OCI-LY7 (cell line): Measurements from ENCODE around the gene CLNS1A. TPM values are rescaled to one million over a fixed set of nuclear protein-coding genes. Genes with fewer than 3 reads are reported as not detected.

Experiments used
- BruUV-seq: library from RNA; stranded (reverse); fragments of 400-500 nt; replicated peaks from 2 replicates; lab custom pipeline; 2021; lab: Mats Ljungman, UMichigan
- CTCF ChIA-PET: fragments of 300-600 bp; sonication (Branson Sonifier 250); formaldehyde crosslinking; loops from one replicate; lab custom pipeline; 2022; ENCODE audit warnings: antibody characterized with exemption; ENCODE audit not compliant: unreplicated experiment; lab: Charles Lee
- POLR2A ChIA-PET: fragments of 300-600 bp; sonication (Branson Sonifier 250); formaldehyde crosslinking; loops from one replicate; lab custom pipeline; 2022; ENCODE audit warnings: antibody characterized with exemption; lab: Charles Lee
- DNase-seq: peaks from one replicate; pipeline ENCODE4 v3.0.0-alpha.2; 2015; ENCODE audit warnings: low spot score
- H2AFZ ChIP-seq: fragments of 200-600 bp; sonication (generic), shearing (Covaris generic); 2 replicates; pipeline ENCODE4 v1.6.1; 2014; ENCODE audit warnings: mild to moderate bottlenecking, antibody characterized with exemption, low read length, moderate library complexity
- H3K27ac ChIP-seq: fragments of 200-600 bp; sonication (generic); 2 replicates; pipeline ENCODE4 v1.5.1; 2014; ENCODE audit warnings: mixed run types, low read depth, mild to moderate bottlenecking, moderate library complexity, low read length, inconsistent platforms; ENCODE audit not compliant: poor library complexity, severe bottlenecking
- H3K36me3 ChIP-seq: fragments of 200-600 bp; sonication (generic); 2 replicates; pipeline ENCODE4 v1.6.1; 2014; ENCODE audit warnings: mild to moderate bottlenecking, antibody characterized with exemption, low read length, moderate library complexity, mixed read lengths; ENCODE audit not compliant: insufficient read depth
- H3K4me1 ChIP-seq: fragments of 200-600 bp; sonication (generic); 2 replicates; pipeline ENCODE4 v1.5.1; 2014; ENCODE audit warnings: mild to moderate bottlenecking, low read length; ENCODE audit not compliant: insufficient read depth, poor library complexity, severe bottlenecking
- H3K4me2 ChIP-seq: fragments of 200-600 bp; sonication (generic); 2 replicates; pipeline ENCODE4 v1.6.1; 2014; ENCODE audit warnings: mild to moderate bottlenecking, low read length
- H3K4me3 ChIP-seq: fragments of 200-600 bp; sonication (generic); 2 replicates; pipeline ENCODE4 v1.5.1; 2014; ENCODE audit warnings: mild to moderate bottlenecking, low read depth, low read length; ENCODE audit not compliant: poor library complexity, severe bottlenecking
- H3K79me2 ChIP-seq: fragments of 200-600 bp; sonication (generic); 2 replicates; pipeline ENCODE4 v1.6.1; 2016; ENCODE audit warnings: low read depth, mild to moderate bottlenecking, low read length, moderate library complexity, mixed read lengths; ENCODE audit not compliant: insufficient read depth
- H3K9me2 ChIP-seq: fragments of 200-600 bp; sonication (generic); 2 replicates; pipeline ENCODE4 v1.6.1; 2016; ENCODE audit warnings: mild to moderate bottlenecking, low read length, mixed read lengths; ENCODE audit not compliant: insufficient read depth
- H3K9me3 ChIP-seq: fragments of 200-600 bp; sonication (generic); 2 replicates; pipeline ENCODE4 v1.6.1; 2014; ENCODE audit warnings: mild to moderate bottlenecking, mixed run types, low read length, mixed read lengths
- H4K20me1 ChIP-seq: fragments of 200-600 bp; sonication (generic); 2 replicates; pipeline ENCODE4 v1.6.1; 2014; ENCODE audit warnings: mild to moderate bottlenecking, antibody characterized with exemption, low read length, moderate library complexity, mixed read lengths; ENCODE audit not compliant: insufficient read depth
- CTCF ChIP-seq: fragments of 200-600 bp; sonication (generic); conservative IDR thresholded peaks from 2 replicates; pipeline ENCODE4 v1.5.1; 2014; ENCODE audit warnings: mild to moderate bottlenecking, antibody characterized with exemption, low read length, moderate library complexity, mixed read lengths
- EZH2phosphoT487 ChIP-seq: fragments of 200-600 bp; sonication (generic); IDR thresholded peaks from 2 replicates; pipeline ENCODE4 v1.6.1; 2018; ENCODE audit warnings: low read depth, borderline replicate concordance, mild to moderate bottlenecking, mixed run types, antibody characterized with exemption, low read length, moderate library complexity, mixed read lengths
- intact Hi-C: fragments of 100-400 bp; cut with micrococcal nuclease; formaldehyde crosslinking; loops from one replicate; pipeline ENCODE4 v1.10.0; 2022; ENCODE audit not compliant: unreplicated experiment
- total RNA-seq, 2 experiments: library from RNA; depleted of rRNA in 1 of 2; stranded (reverse); fragments of >200 nt in 1 of 2; shearing (Covaris generic) in 1 of 2; gene quantifications; 2 replicates each; pipeline ENCODE4 v1.2.3, GENCODE V29; 2014 to 2022

The CLNS1A gene
- total RNA-seq, 2 experiments from 2014 or later: 110 to 115 TPM

GRCh38 chr11:77611921-77612320 is 25.7 kb downstream of the CLNS1A start:
- H3K79me2 ChIP-seq: no peaks in the 10 kb centered on the region
- no TSS peak for BruUV-seq
- no peak overlapping the region for H2AFZ ChIP-seq
- no peaks in the 10 kb centered on the region for H3K4me1 ChIP-seq
- no peak overlapping the region for H3K4me3 ChIP-seq
- no peak for DNase-seq
- no peak overlapping the region for H3K27ac ChIP-seq
- peaks cover 68% of the 10 kb centered on the region for H3K36me3 ChIP-seq
- H3K9me2 ChIP-seq: no peaks in the 10 kb centered on the region
- H3K4me2 ChIP-seq: no peak overlapping the region
- intact Hi-C loops: no loop called here
- H4K20me1 ChIP-seq: no peaks in the 10 kb centered on the region
- CTCF ChIA-PET: no interaction called here
- POLR2A ChIA-PET: interaction anchor here (0.6 kb wide), 1 partner anchor 1748 kb away, joined by 3 read pairs; no protein-coding TSS in a partner anchor
- no peaks in the 10 kb centered on the region for H3K9me3 ChIP-seq
- TF ChIP-seq CTCF (no peak), EZH2phosphoT487 (no peak)

GRCh38 chr11:77609234-77609633 is 28.4 kb downstream of the CLNS1A start:
- intact Hi-C loops: no loop called here
- ChIA-PET POLR2A (interaction anchor here (0.6 kb wide), 1 partner anchor 174 kb away, joined by 3 read pairs; no protein-coding TSS in a partner anchor), CTCF (no interaction called here)
- Histone ChIP-seq H3K27ac (no peak overlapping the region), H3K4me1 (no peaks in the 10 kb centered on the region), H3K4me2 (no peak overlapping the region), H2AFZ (no peak overlapping the region), H3K9me2 (no peaks in the 10 kb centered on the region), H4K20me1 (no peaks in the 10 kb centered on the region), H3K9me3 (no peaks in the 10 kb centered on the region), H3K36me3 (peaks cover 55% of the 10 kb centered on the region), H3K4me3 (no peak overlapping the region), H3K79me2 (no peaks in the 10 kb centered on the region)
- no peak for TF ChIP-seq CTCF
- TF ChIP-seq EZH2phosphoT487: no peak
- no TSS peak for BruUV-seq
- DNase-seq: no peak

- intact Hi-C loops: no loop called here
- Histone ChIP-seq H3K4me3 (no peak overlapping the region), H3K4me1 (no peaks in the 10 kb centered on the region), H4K20me1 (no peaks in the 10 kb centered on the region), H3K27ac (no peak overlapping the region), H3K9me3 (no peaks in the 10 kb centered on the region), H2AFZ (no peak overlapping the region), H3K36me3 (peaks cover 25% of the 10 kb centered on the region), H3K79me2 (no peaks in the 10 kb centered on the region), H3K9me2 (no peaks in the 10 kb centered on the region), H3K4me2 (no peak overlapping the region)
- ChIA-PET POLR2A (interaction anchor here (0.6 to 0.8 kb wide), 4 partner anchors 9 to 106 kb away, joined by 3 to 5 read pairs (median 4); no protein-coding TSS in a partner anchor), CTCF (no interaction called here)
- DNase-seq: no peak
- no TSS peak for BruUV-seq
- TF ChIP-seq CTCF (no peak), EZH2phosphoT487 (no peak)
Measured at GRCh38 chr11:77604281-77604680, 33.3 kb downstream of the CLNS1A start.
